HEK293T (cell line): ENCODE results near the gene COL28A1.

Experiments
- CTCF ChIA-PET: fragments of 350-600 bp; formaldehyde crosslinking; extraction: SDS; loops from one replicate; lab custom pipeline; 2021; ENCODE audit warnings: antibody characterized with exemption, inconsistent platforms; lab: Yijun Ruan, JAX
- POLR2A ChIA-PET: fragments of 350-600 bp; formaldehyde crosslinking; extraction: SDS; loops from one replicate; lab custom pipeline; 2020; ENCODE audit warnings: antibody characterized with exemption, inconsistent platforms; lab: Yijun Ruan, JAX
- DNase-seq: peaks from one replicate; pipeline ENCODE4 v3.0.0; 2012; ENCODE audit warnings: mixed read lengths; ENCODE audit errors: extremely low spot score
- ARNT ChIP-seq: fragments of 450-650 bp; IDR thresholded peaks from 2 replicates; pipeline ENCODE4 v1.6.1; 2017; ENCODE audit warnings: mild to moderate bottlenecking
- BHLHE40 ChIP-seq: fragments of 450-650 bp; IDR thresholded peaks from 2 replicates; pipeline ENCODE4 v1.6.1; 2016; ENCODE audit warnings: mild to moderate bottlenecking, moderate library complexity, borderline replicate concordance
- CTBP1 ChIP-seq: fragments of 450-650 bp; IDR thresholded peaks from 2 replicates; pipeline ENCODE4 v1.6.1; 2016; ENCODE audit warnings: borderline replicate concordance
- ELF4 ChIP-seq: fragments of 450-650 bp; IDR thresholded peaks from 2 replicates; pipeline ENCODE4 v1.6.1; 2017; ENCODE audit warnings: antibody characterized with exemption
- FOXA1 ChIP-seq: fragments of 450-650 bp; IDR thresholded peaks from 2 replicates; pipeline ENCODE4 v1.6.1; 2016; ENCODE audit warnings: mild to moderate bottlenecking
- FOXK2 ChIP-seq: fragments of 450-650 bp; IDR thresholded peaks from 2 replicates; pipeline ENCODE4 v1.6.1; 2016; ENCODE audit warnings: mild to moderate bottlenecking
- FOXM1 ChIP-seq: fragments of 450-650 bp; IDR thresholded peaks from 2 replicates; pipeline ENCODE4 v1.6.1; 2017; ENCODE audit warnings: mild to moderate bottlenecking, borderline replicate concordance
- HDGF ChIP-seq: fragments of 450-650 bp; IDR thresholded peaks from 2 replicates; pipeline ENCODE4 v1.6.1; 2017; ENCODE audit warnings: antibody characterized with exemption, borderline replicate concordance
- L3MBTL2 ChIP-seq: fragments of 450-650 bp; conservative IDR thresholded peaks from 2 replicates; pipeline ENCODE4 v1.6.1; 2016; ENCODE audit warnings: mild to moderate bottlenecking
- LEF1 ChIP-seq: fragments of 450-650 bp; IDR thresholded peaks from 2 replicates; pipeline ENCODE4 v1.6.1; 2017; ENCODE audit warnings: mild to moderate bottlenecking, borderline replicate concordance
- NFRKB ChIP-seq: fragments of 450-650 bp; IDR thresholded peaks from 2 replicates; pipeline ENCODE4 v1.6.1; 2016; ENCODE audit warnings: mild to moderate bottlenecking, moderate library complexity
- PKNOX1 ChIP-seq: fragments of 450-650 bp; IDR thresholded peaks from 2 replicates; pipeline ENCODE4 v1.6.1; 2016
- SP1 ChIP-seq: fragments of 450-650 bp; IDR thresholded peaks from 2 replicates; pipeline ENCODE4 v1.6.1; 2017
- SUZ12 ChIP-seq: fragments of 450-650 bp; IDR thresholded peaks from 2 replicates; pipeline ENCODE4 v1.6.1; 2016; ENCODE audit warnings: mild to moderate bottlenecking
- TARDBP ChIP-seq: fragments of 450-650 bp; IDR thresholded peaks from 2 replicates; pipeline ENCODE4 v1.6.1; 2016
- ZNF384 ChIP-seq: fragments of 450-650 bp; IDR thresholded peaks from 2 replicates; pipeline ENCODE4 v1.6.1; 2016

The COL28A1 gene

GRCh38 chr7:7318601-7319000 lies 217.1 kb downstream of the COL28A1 start:
- DNase-seq = no peak
- TF ChIP-seq ZNF384 = no peak
- no peak for TF ChIP-seq PKNOX1
- TF ChIP-seq NFRKB = no peak
- TF ChIP-seq LEF1 = no peak
- no peak for TF ChIP-seq FOXA1
- TF ChIP-seq FOXK2 = no peak
- TF ChIP-seq ARNT = no peak
- no peak for TF ChIP-seq ELF4
- TF ChIP-seq L3MBTL2 = no peak
- TF ChIP-seq SP1 = no peak
- no peak for TF ChIP-seq BHLHE40
- TF ChIP-seq FOXM1 = no peak
- TF ChIP-seq CTBP1 = no peak
- TF ChIP-seq HDGF = no peak
- no peak for TF ChIP-seq SUZ12
- TF ChIP-seq TARDBP = no peak
- CTCF ChIA-PET = no interaction called here
- POLR2A ChIA-PET = no interaction called here

- DNase-seq = no peak
- CTCF ChIA-PET = no interaction called here
- POLR2A ChIA-PET = no interaction called here
- TF ChIP-seq L3MBTL2 (no peak), ELF4 (no peak), CTBP1 (no peak), ZNF384 (no peak), SP1 (no peak), FOXA1 (no peak), NFRKB (no peak), PKNOX1 (no peak), FOXK2 (no peak), BHLHE40 (no peak), HDGF (no peak), FOXM1 (no peak), LEF1 (no peak), TARDBP (no peak), SUZ12 (no peak), ARNT (no peak)
These were observed 217.8 kb downstream of the COL28A1 start for GRCh38 chr7:7317850-7318249.

- POLR2A ChIA-PET = no interaction called here
- TF ChIP-seq SP1 = no peak
- TF ChIP-seq LEF1 = no peak
- TF ChIP-seq SUZ12 = no peak
- TF ChIP-seq HDGF = no peak
- TF ChIP-seq TARDBP = no peak
- CTCF ChIA-PET = no interaction called here
These were observed 219.8 kb downstream of the COL28A1 start for GRCh38 chr7:7315851-7316250.

GRCh38 chr7:7312323-7312722 lies 223.3 kb downstream of the COL28A1 start:
- TF ChIP-seq SP1 (no peak), BHLHE40 (no peak)
- CTCF ChIA-PET = no interaction called here

More at GRCh38 chr7:7315851-7316250, 219.8 kb downstream of the COL28A1 start:
- DNase-seq = no peak

GRCh38 chr7:7311001-7311400 lies 224.7 kb downstream of the COL28A1 start:
- CTCF ChIA-PET = no interaction called here

More at GRCh38 chr7:7312323-7312722, 223.3 kb downstream of the COL28A1 start:
- POLR2A ChIA-PET = no interaction called here
- DNase-seq = no peak

GRCh38 chr7:7309203-7309602 lies 226.5 kb downstream of the COL28A1 start:
- no peak for DNase-seq
- TF ChIP-seq LEF1 = no peak
- TF ChIP-seq ELF4 = no peak
- no peak for TF ChIP-seq TARDBP
- TF ChIP-seq ARNT = no peak
- no peak for TF ChIP-seq SUZ12
- TF ChIP-seq FOXA1 = no peak
- no peak for TF ChIP-seq BHLHE40
- TF ChIP-seq SP1 = no peak
- TF ChIP-seq HDGF = no peak
- TF ChIP-seq FOXM1 = no peak
- TF ChIP-seq FOXK2 = no peak
- no peak for TF ChIP-seq NFRKB
- no peak for TF ChIP-seq L3MBTL2
- TF ChIP-seq CTBP1 = no peak
- TF ChIP-seq ZNF384 = no peak
- TF ChIP-seq PKNOX1 = no peak
- POLR2A ChIA-PET = no interaction called here
- CTCF ChIA-PET = no interaction called here

More at GRCh38 chr7:7311001-7311400, 224.7 kb downstream of the COL28A1 start:
- POLR2A ChIA-PET = no interaction called here
- DNase-seq = no peak
- TF ChIP-seq SP1 = no peak
- TF ChIP-seq LEF1 = no peak
- no peak for TF ChIP-seq FOXM1
- no peak for TF ChIP-seq L3MBTL2
- no peak for TF ChIP-seq PKNOX1
- no peak for TF ChIP-seq ZNF384
- TF ChIP-seq BHLHE40 = no peak
- TF ChIP-seq NFRKB = no peak
- no peak for TF ChIP-seq FOXA1
- TF ChIP-seq FOXK2 = no peak
- TF ChIP-seq CTBP1 = no peak
- no peak for TF ChIP-seq SUZ12
- no peak for TF ChIP-seq TARDBP
- TF ChIP-seq ELF4 = no peak
- TF ChIP-seq HDGF = no peak
